Measurements from ENCODE around the gene GIT1. TPM values are rescaled to one million over a fixed set of nuclear protein-coding genes. Genes with fewer than 3 reads are reported as not detected.

GIT1 gene
- total RNA-seq, 6 donors from 2014 or later: 34.6 to 88.4 (median 45.5) TPM

GRCh38 chr17:29544066-29544465, 45.4 kb downstream of the GIT1 start:
- 82 to 92% methylated on average over 4 of the region's 4 CpGs for WGBS, 2 donors
- TF ChIP-seq POLR2A (IDR thresholded peaks at IDR 0.05): no peak
- no peak for TF ChIP-seq POLR2AphosphoS5 (IDR thresholded peaks at IDR 0.05)
- no peak for TF ChIP-seq EP300 (IDR thresholded peaks at IDR 0.05)
- no peak for TF ChIP-seq CTCF (IDR thresholded peaks at IDR 0.05)
- no peaks in the 10 kb centered on the region for H3K4me1 ChIP-seq
- DNase-seq: no peak
- ATAC-seq (ENCODE audit: low FRiP score in 2 of 2): no peak
- no peaks in the 10 kb centered on the region for H3K9me3 ChIP-seq
- no peaks in the 10 kb centered on the region for H3K27me3 ChIP-seq
- no peak overlapping the region for H3K27ac ChIP-seq
- H3K36me3 ChIP-seq: peaks cover 0 to 42% (median 32%) of the 10 kb centered on the region in 4 donors
- no peak overlapping the region for H3K4me3 ChIP-seq

- Histone ChIP-seq H3K36me3 (peaks cover 9 to 74% (median 43%) of the 10 kb centered on the region in 4 donors), H3K4me3 (no peak overlapping the region), H3K4me1 (no peaks in the 10 kb centered on the region), H3K27me3 (no peaks in the 10 kb centered on the region), H3K9me3 (no peaks in the 10 kb centered on the region), H3K27ac (no peak overlapping the region)
- DNase-seq (no peak), ATAC-seq (ENCODE audit: low FRiP score in 2 of 2) (no peak)
- WGBS, 2 donors: 91 to 92% methylated on average over 8 of the region's 8 CpGs
- TF ChIP-seq POLR2AphosphoS5 (IDR thresholded peaks at IDR 0.05): no peak
- no peak for TF ChIP-seq CTCF (IDR thresholded peaks at IDR 0.05)
- TF ChIP-seq POLR2A (IDR thresholded peaks at IDR 0.05): no peak
- no peak for TF ChIP-seq EP300 (IDR thresholded peaks at IDR 0.05)
Observed at GRCh38 chr17:29533976-29534375, 55.5 kb downstream of the GIT1 start.

- no peak for TF ChIP-seq POLR2A (IDR thresholded peaks at IDR 0.05)
- no peak for TF ChIP-seq POLR2AphosphoS5 (IDR thresholded peaks at IDR 0.05)
- no peak for TF ChIP-seq CTCF (IDR thresholded peaks at IDR 0.05)
- no peak for TF ChIP-seq EP300 (IDR thresholded peaks at IDR 0.05)
- ATAC-seq (ENCODE audit: low FRiP score in 2 of 2): no peak
- Histone ChIP-seq H3K36me3 (peaks cover 12 to 79% (median 39%) of the 10 kb centered on the region in 4 donors), H3K27ac (no peak overlapping the region), H3K27me3 (no peaks in the 10 kb centered on the region), H3K9me3 (no peaks in the 10 kb centered on the region), H3K4me1 (no peaks in the 10 kb centered on the region), H3K4me3 (no peak overlapping the region)
- 89 to 91% methylated on average over 3 of the region's 3 CpGs for WGBS, 2 donors
- DNase-seq: no peak
Observed at GRCh38 chr17:29526322-29526721, 63.1 kb downstream of the GIT1 start.

GRCh38 chr17:29524692-29525091, 64.8 kb downstream of the GIT1 start:
- DNase-seq: no peak
- no peak for TF ChIP-seq EP300 (IDR thresholded peaks at IDR 0.05)
- TF ChIP-seq POLR2AphosphoS5 (IDR thresholded peaks at IDR 0.05): no peak
- TF ChIP-seq POLR2A (IDR thresholded peaks at IDR 0.05): no peak
- no peak for TF ChIP-seq CTCF (IDR thresholded peaks at IDR 0.05)
- Histone ChIP-seq H3K36me3 (peaks cover 12 to 78% (median 41%) of the 10 kb centered on the region in 4 donors), H3K27ac (no peak overlapping the region), H3K9me3 (no peaks in the 10 kb centered on the region), H3K27me3 (no peaks in the 10 kb centered on the region), H3K4me3 (no peak overlapping the region), H3K4me1 (no peaks in the 10 kb centered on the region)
- 95 to 99% methylated on average over 3 of the region's 3 CpGs for WGBS, 2 donors
- no peak for ATAC-seq (ENCODE audit: low FRiP score in 2 of 2)

Other genes starting within 250 kb of the GIT1 start
- gene TAOK1, start 199.3 kb downstream of the GIT1 start, total RNA-seq: 100 to 1,000 TPM in 1 of 6 donors, 10 to 100 TPM in 5; 43.0 to 100 (median 59.3) TPM
- 10 to 100 TPM; 12.8 to 17.8 (median 14.9) TPM for gene ABHD15, start 22.6 kb downstream of the GIT1 start, total RNA-seq
- gene TP53I13, start 20.9 kb downstream of the GIT1 start, total RNA-seq: 100 to 1,000 TPM in 2 of 6 donors, 10 to 100 TPM in 4; 57.3 to 178 (median 75.4) TPM
- gene ANKRD13B, start 3.5 kb upstream of the GIT1 start, total RNA-seq: 10 to 100 TPM in 1 of 6 donors, 1 to 10 TPM in 5; 1.5 to 24.1 (median 3.9) TPM
- gene CORO6, start 33.3 kb upstream of the GIT1 start, total RNA-seq: 100 to 1,000 TPM in 1 of 6 donors, 10 to 100 TPM in 3, 1 to 10 TPM in 2; 7.3 to 137 (median 12.2) TPM